ENCODE results near the gene BTNL3.
"Not testable (repeated sequence)": the region's sequence is repeated elsewhere in the genome, so short reads cannot be mapped to it uniquely, and the experiment has no call there.

The BTNL3 gene, protein sequence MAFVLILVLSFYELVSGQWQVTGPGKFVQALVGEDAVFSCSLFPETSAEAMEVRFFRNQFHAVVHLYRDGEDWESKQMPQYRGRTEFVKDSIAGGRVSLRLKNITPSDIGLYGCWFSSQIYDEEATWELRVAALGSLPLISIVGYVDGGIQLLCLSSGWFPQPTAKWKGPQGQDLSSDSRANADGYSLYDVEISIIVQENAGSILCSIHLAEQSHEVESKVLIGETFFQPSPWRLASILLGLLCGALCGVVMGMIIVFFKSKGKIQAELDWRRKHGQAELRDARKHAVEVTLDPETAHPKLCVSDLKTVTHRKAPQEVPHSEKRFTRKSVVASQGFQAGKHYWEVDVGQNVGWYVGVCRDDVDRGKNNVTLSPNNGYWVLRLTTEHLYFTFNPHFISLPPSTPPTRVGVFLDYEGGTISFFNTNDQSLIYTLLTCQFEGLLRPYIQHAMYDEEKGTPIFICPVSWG

DNA sequence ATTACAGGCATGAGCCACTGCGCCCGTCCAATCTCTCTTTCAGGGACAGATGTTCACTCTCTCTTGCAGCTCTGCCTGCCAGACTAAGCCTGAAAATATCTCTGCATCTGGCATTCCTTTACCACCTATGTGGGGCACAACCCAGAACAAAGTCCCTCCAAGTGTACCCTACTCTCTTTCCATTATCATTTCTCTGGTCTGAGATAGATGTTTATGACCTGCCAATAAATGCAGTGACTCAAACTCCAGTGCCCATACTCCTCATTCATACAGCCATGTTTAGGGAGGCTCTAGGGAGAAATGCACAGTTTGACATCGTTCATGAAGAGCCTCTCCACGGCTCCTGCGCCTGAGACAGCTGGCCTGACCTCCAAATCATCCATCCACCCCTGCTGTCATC, at the start of gene BTNL3:
Gene BTNL3, plus strand, starts transcription at position 255 of the 400 bp plus-strand sequence. CDS start 183 bp downstream, outside the sequence.
- no peak for DNase-seq

DNA sequence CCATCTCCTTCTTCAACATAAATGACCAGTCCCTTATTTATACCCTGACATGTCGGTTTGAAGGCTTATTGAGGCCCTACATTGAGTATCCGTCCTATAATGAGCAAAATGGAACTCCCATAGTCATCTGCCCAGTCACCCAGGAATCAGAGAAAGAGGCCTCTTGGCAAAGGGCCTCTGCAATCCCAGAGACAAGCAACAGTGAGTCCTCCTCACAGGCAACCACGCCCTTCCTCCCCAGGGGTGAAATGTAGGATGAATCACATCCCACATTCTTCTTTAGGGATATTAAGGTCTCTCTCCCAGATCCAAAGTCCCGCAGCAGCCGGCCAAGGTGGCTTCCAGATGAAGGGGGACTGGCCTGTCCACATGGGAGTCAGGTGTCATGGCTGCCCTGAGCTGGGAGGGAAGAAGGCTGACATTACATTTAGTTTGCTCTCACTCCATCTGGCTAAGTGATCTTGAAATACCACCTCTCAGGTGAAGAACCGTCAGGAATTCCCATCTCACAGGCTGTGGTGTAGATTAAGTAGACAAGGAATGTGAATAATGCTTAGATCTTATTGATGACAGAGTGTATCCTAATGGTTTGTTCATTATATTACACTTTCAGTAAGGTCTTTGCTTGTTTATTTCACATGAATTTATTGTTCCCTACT, 38.2 kb upstream of the BTNL3 start:
- no peak for DNase-seq

GRCh38 chr5:180959661-180960060, 29.0 kb upstream of the BTNL3 start:
- no peak for DNase-seq

- DNase-seq, result no peak
Measured at GRCh38 chr5:180960209-180960608, 28.4 kb upstream of the BTNL3 start.

DNA sequence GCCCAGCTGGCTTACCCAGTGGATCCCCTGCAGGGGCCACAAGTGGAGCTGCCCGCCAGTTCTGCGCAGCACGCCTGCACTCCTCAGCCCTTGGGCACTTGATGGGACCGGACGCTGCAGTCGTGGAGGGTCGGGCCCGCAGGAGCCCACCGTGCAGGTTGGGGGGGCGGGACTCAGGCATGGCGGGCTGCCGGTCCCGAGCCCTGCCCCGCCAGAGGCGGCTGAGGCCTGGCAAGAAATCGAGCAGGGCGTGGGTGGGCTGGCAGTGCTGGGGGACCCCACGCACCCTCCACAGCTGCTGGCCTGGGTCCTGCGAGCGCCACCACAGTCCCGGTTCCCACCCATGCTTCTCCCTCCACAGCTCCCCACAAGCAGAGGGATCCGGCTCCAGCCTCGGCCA, 19.2 kb upstream of the BTNL3 start:
- DNase-seq, result no peak

GRCh38 chr5:180970336-180970735, 18.3 kb upstream of the BTNL3 start:
- DNase-seq, result no peak

DNA sequence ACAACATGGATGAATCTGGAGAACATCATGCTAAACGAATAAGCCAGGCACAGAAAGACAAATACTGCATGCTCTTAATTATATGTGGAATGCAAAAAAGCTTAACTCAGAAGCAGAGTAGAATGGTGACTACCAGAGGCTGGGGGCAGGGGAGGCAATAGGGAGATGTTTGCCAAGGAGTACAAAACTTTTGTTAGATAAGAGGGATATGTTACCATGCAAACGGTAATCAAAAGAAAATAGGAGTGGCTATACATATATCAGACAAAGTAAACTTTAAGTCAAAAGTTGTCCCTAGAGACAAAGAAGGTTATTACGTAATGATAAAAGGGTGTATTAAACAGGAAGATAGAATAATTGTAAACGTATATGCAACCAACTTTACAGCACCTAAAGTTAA, 17.8 kb upstream of the BTNL3 start:
- no peak for DNase-seq

DNA sequence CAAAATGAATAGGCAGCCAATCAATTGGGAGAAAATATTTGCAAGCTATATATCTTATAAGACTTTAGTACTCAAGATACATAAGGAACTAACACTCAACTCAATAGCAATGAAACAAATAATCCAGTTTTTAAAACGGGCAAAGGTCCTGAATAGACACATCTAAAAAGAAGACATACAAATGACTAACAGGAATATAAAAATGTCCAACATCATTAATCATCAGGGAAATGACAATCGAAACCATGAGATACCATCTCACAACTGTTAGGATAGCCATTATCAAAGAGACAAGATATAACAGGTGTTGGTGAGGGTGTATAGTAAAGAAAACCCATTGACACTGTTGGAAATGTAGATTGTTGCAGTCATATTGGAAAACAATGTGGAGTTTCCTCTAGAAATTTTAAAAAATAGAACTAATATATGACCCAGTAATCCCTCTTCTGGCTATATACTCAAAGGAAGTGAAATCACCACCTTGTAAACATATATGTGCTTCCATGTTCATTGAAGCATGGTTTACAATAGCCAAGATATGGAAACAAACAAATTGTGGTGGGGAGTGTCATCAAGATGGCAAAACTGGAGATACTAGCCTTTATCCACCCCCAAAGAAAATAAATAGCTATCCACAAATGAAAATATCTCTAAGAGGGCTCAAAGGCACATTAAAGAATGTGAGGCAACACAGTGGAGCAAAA, 13.9 kb upstream of the BTNL3 start:
- DNase-seq, result no peak

GRCh38 chr5:180975338-180975737, 13.3 kb upstream of the BTNL3 start:
- DNase-seq, result no peak

GRCh38 chr5:180976518-180976917, 12.1 kb upstream of the BTNL3 start:
- no peak for DNase-seq

DNA sequence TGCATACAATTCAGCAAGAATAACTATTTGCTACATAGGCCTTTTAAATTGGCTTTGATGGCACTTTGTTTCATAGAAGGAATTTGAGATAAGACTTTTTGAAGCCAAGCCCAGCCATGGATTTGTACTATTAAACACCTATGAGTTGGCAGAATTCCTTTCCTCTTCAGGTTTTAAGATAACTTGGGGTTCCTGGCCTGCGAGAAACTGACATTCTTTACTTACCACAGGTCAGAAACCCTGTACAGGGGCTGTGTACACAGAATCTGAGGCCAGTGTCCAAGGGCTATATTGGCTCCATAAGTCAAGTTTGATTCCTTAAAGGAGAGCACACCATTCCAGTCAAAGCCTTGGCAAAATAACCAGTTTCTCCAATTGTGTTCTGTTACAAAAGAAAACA, 10.8 kb upstream of the BTNL3 start:
- no peak for DNase-seq

DNA sequence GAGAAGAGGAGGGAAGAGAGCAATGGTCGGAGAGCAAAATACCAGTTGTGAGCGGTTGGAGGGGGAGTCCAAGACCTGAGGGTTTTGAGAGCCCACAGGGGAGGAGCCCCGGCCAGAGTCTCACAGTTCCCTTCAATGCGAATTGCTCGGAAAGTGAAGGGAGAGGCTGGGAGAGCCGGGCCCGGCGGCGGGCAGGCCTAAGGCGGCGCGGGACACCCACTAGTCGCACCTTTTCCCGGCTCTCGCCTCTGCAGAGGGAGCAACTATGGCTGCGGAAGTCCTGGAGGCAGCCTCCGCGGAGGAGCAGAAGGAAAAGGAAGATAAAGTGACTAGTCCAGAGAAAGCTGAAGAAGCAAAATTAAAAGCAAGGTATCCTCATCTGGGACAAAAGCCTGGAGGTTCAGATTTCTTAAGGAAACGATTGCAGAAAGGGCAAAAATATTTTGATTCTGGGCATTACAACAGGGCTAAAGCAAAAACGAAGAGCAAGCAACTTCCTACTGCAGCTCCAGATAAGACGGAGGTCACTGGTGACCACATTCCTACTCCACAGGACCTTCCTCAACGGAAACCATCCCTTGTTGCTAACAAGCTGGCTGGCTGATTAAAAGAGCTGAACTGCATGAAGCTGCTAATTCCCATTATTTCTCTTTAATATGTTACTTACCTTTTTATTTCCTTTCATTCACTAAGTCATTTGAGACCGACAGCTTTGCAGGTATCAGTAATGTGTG, 6.5 kb upstream of the BTNL3 start:
- DNase-seq, result no peak

- no peak for DNase-seq
Measured at GRCh38 chr5:180988016-180988415, 630 bp upstream of the BTNL3 start.

DNA sequence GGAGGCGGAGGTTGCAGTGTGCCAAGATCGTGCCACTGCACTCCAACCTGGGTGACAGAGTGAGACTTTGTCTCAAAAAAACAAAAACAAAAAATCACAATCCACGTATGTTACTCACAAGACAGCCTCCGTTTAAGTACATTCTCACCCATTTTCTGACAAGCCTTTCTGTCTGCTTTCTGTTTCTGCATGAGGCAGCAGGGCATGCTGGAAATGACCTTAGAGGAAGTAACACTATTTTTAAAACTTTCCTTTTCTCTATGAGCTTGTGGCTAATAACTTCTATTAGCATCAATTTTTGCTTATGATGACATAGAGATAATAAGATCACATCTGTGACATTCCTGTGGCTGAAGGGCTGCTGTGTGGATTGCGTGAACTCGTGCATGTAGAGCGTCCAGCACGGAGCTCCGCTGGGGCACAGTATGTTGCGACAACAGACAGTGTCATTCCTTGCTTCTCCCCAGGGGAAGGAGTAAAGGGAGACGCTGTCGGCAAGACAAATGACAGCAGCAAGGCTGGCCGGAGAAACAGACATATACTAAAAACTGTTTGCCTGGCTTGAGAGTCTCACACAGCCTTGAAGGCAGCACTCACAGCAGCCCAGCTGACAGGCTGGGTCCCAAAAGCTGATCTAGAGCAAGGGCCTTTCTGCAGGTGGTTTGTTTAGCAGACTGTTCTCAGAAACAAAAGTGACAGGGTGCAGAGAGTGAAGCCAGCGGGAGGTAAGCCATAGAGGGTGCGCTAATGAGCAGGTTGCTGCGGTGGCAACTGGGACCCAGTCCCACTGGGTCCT, 1.6 kb downstream of the BTNL3 start:
- DNase-seq, result no peak

DNA sequence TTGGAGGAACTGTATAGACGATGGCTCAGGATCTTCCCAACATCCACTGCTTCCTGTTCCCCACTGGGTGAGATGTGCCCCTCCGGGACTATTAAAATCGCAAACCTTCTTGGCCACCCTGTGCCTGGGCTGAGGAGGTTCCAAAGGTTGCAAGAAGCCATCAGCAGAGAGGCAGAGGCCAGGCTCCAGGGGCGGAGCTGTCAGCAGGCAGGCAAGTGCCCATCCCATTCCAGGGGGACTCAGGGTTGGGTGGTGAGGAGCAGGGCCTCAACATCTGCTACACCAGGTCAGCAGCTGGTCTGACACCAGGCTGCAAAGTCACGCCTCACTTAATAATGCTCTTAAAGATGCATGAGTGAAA, 2.2 kb downstream of the BTNL3 start:
- no peak for DNase-seq

DNA sequence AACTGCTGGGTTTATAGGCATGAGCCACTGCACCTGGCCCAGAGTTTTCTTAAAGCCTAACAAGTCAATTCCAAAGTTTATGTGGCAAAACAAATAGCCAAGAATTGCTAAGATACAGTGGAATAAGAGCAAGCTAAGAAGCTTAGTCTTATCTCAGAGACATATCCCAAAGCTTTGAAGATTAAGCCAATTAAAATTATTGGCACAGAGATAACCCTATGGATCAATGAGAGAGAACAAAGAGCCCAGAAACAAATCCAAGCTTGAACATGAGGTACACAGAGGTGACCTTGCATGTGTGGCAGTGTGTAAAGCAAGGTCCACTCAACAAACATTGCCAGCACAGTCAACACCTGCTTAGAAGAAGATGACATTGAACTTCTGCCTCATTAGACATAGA, 13.3 kb downstream of the BTNL3 start:
- DNase-seq, result no peak

- no peak for DNase-seq
Measured at GRCh38 chr5:181005791-181006190, 17.1 kb downstream of the BTNL3 start.

- no peak for DNase-seq
Measured at GRCh38 chr5:181008136-181008535, 19.5 kb downstream of the BTNL3 start.

GRCh38 chr5:181010018-181010417, 21.4 kb downstream of the BTNL3 start:
- DNase-seq, result not testable (repeated sequence)

GRCh38 chr5:181014654-181015053, 26.0 kb downstream of the BTNL3 start:
- not testable (repeated sequence) for DNase-seq

GRCh38 chr5:181017448-181017847, 28.8 kb downstream of the BTNL3 start:
- not testable (repeated sequence) for DNase-seq

GRCh38 chr5:181020688-181021087, 32.0 kb downstream of the BTNL3 start:
- DNase-seq, result no peak
